ENCODE data around the gene LRRC10B. TPM values are rescaled to one million over a fixed set of nuclear protein-coding genes. Genes with fewer than 3 reads are reported as not detected.
A peak's percentile ranks its signal among the peaks of the same experiment; 100 is the strongest.

The LRRC10B gene
- total and polyA plus RNA-seq, 3 donors from 2014 or later = 4.8 to 6.4 (median 5.5) TPM

DNA sequence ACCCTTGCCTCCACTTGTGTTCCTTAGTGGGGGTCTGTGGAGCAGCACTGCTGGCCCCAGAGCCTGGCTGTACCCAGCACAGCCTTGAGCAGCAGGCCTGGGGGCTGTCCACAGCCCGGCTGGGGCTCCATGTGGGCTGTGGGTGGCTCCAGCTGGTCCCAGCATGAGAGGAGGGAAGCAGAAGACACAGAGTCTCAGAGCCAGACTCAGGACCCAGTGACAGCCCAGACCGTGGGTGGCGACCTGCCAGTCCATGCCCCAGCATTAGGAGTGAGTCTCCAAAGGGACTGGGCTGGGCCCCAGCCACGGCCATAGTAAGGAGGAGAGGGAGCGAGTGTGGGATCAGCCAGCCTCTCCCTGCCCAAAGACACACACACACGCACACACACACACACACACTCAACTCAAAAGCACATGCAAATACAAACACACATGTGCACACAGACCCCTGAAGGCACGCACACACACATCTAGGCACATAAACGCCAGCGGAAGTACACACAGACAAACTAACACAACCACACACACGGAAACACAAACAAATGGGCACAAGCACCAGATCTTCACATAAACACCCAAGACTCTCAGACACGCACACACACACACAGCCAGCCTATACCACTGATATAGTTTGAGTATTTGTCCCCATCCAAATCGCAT is 16.7 kb upstream of the LRRC10B start:
- TF ChIP-seq POLR2A (IDR thresholded peaks at IDR 0.05) = no peak
- TF ChIP-seq, protein P1, sequence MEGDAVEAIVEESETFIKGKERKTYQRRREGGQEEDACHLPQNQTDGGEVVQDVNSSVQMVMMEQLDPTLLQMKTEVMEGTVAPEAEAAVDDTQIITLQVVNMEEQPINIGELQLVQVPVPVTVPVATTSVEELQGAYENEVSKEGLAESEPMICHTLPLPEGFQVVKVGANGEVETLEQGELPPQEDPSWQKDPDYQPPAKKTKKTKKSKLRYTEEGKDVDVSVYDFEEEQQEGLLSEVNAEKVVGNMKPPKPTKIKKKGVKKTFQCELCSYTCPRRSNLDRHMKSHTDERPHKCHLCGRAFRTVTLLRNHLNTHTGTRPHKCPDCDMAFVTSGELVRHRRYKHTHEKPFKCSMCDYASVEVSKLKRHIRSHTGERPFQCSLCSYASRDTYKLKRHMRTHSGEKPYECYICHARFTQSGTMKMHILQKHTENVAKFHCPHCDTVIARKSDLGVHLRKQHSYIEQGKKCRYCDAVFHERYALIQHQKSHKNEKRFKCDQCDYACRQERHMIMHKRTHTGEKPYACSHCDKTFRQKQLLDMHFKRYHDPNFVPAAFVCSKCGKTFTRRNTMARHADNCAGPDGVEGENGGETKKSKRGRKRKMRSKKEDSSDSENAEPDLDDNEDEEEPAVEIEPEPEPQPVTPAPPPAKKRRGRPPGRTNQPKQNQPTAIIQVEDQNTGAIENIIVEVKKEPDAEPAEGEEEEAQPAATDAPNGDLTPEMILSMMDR (IDR thresholded peaks at IDR 0.05) = no peak
- no peaks in the 10 kb centered on the region for H3K9me3 ChIP-seq
- no peaks in the 10 kb centered on the region for H3K27me3 ChIP-seq
- no peaks in the 10 kb centered on the region for H3K36me3 ChIP-seq (ENCODE audit: low read depth, missing control alignments)
- DNase-seq = no peak
- no peak overlapping the region for H3K4me3 ChIP-seq
- H3K4me1 ChIP-seq = peaks cover 32% of the 10 kb centered on the region
- WGBS, 2 donors = 82 to 83% methylated on average over 9 to 11 of the region's 12 CpGs
- no peak overlapping the region for H3K27ac ChIP-seq
- intact Hi-C loops (cut with DNase I; ENCODE audit: low total_unique reads) = no loop called here

DNA sequence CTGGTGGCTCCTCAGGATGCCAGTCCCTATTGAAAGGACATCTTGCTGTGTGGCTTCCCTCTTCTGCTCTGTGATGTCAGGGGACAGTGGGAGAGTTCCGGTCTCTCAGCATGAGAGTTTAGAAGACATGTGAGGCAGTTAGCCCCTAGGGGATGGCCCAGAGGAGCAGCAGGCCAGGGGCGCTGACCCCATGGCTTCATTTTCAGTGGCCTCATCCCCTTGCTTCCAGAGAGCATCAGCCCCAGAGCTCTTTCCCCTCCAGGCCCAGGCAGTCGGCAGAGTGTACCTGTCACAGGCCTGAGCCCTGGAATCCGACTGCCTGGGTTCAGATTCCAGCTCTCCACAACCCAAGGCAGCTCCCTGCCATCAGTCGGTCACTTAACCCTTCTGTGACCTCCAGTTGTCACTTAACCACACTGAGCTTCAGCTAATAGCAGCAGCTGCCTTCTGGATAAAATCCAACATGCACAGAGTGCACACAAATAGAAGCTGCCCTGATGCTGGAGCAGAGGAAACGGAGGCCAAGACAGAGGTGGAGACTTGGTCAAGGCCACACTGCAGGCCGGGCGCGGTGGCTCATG is 14.1 kb upstream of the LRRC10B start:
- DNase-seq = peak; percentile 52
- no peak for TF ChIP-seq POLR2A (IDR thresholded peaks at IDR 0.05)
- TF ChIP-seq, protein P1 (IDR thresholded peaks at IDR 0.05) = no peak
- Histone ChIP-seq H3K27me3 (no peaks in the 10 kb centered on the region), H3K9me3 (no peaks in the 10 kb centered on the region), H3K4me3 (no peak overlapping the region), H3K27ac (no peak overlapping the region), H3K36me3 (ENCODE audit: low read depth, missing control alignments) (no peaks in the 10 kb centered on the region), H3K4me1 (peaks cover 22% of the 10 kb centered on the region)
- 43% methylated on average over 9 of the region's 9 CpGs; no CpG with 5 or more reads in 1 of the 2 donors for WGBS, 2 donors
- intact Hi-C loops (cut with DNase I; ENCODE audit: low total_unique reads) = no loop called here

DNA sequence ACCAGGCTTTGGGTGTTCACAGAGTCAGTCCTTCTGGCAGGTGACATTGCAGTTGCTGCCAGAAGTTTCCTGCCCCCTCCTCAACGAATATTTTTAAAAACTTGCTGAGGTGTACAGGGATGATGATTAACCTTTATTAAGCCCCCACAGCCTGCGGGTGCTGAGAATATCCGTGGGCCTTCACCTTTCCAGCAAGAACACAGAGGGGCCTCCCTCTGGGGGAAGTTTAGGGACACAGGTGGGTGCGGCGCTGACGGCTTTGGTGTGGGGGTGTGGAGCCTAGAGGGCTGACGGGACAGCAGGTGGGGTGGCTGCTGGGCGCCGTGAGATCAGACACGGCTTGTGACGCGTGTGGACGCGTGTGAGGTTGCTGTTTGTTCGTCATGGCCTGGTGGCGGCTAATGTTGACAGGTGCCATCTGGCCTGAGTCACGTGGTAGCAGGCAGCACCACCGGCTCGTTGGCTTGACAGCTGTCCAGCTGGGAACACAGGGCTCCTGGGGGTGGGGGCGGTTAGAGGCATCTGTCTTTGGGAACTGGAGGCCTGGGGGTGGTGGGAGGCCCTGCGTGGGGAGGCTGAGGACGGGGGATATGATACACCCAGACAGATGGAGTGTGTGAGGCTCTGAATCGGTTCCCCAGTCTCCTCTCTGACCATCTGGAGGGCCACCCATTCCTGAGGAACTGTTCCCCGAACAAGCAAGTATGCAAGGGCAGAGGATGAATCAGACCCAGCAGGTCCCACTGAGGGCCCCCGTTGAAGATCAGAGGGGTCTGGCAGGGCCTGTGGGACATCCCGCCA is 12.5 kb upstream of the LRRC10B start:
- H3K4me1 ChIP-seq = peaks cover 11% of the 10 kb centered on the region
- no peaks in the 10 kb centered on the region for H3K27me3 ChIP-seq
- no peak for TF ChIP-seq POLR2A (IDR thresholded peaks at IDR 0.05)
- TF ChIP-seq, protein P1 (IDR thresholded peaks at IDR 0.05) = no peak
- H3K27ac ChIP-seq = no peak overlapping the region
- DNase-seq = no peak
- intact Hi-C loops (cut with DNase I; ENCODE audit: low total_unique reads) = no loop called here
- no peaks in the 10 kb centered on the region for H3K36me3 ChIP-seq (ENCODE audit: low read depth, missing control alignments)
- 80 to 85% methylated on average over 10 to 26 of the region's 26 CpGs for WGBS, 2 donors
- no peak overlapping the region for H3K4me3 ChIP-seq
- H3K9me3 ChIP-seq = no peaks in the 10 kb centered on the region

DNA sequence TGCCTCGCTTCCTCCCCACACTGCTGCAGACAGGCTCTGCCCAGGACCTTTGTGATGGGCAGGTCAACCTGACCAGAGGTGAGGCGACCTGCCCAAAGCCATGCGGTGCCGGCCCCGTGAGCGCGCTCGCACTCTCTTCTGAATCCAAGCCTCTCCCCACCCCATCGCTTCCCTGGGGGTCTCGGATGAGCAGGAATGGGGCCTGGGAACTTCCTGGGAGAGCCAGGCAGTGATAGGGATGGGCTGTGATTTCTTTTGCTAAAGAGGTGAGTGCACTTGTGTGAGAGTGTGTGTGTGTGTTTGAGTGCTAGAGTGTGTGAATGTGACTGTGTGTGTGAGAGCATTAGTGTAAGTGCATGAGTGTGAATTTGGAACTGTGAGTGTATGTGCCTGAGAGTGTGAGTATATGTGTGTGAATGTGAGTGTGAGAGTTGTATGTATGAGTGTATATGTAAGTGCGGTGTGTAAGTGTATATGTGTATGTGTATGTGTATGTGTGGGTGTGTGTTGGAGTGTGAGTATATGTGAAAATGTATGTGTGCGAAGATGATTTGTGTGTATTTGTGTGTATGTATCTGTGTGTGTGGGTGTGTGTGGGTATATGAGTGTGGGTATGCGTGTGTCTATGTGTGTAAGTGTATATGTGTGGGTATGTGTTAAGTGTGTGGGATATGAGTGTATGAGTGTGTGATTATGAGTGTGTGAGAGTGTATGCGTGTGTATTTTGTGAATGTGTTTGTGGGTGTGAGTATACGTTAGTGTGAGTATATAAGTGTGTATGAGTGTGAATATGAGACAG is 11.7 kb upstream of the LRRC10B start:
- TF ChIP-seq, protein P1 (IDR thresholded peaks at IDR 0.05) = no peak
- TF ChIP-seq POLR2A (IDR thresholded peaks at IDR 0.05) = no peak
- intact Hi-C loops (cut with DNase I; ENCODE audit: low total_unique reads) = no loop called here
- no peaks in the 10 kb centered on the region for H3K36me3 ChIP-seq (ENCODE audit: low read depth, missing control alignments)
- WGBS, 2 donors = 67 to 84% methylated on average over 14 to 15 of the region's 15 CpGs
- peaks cover 11% of the 10 kb centered on the region for H3K4me1 ChIP-seq
- H3K4me3 ChIP-seq = no peak overlapping the region
- H3K9me3 ChIP-seq = no peaks in the 10 kb centered on the region
- H3K27ac ChIP-seq = no peak overlapping the region
- no peaks in the 10 kb centered on the region for H3K27me3 ChIP-seq
- DNase-seq = no peak
